Measurements from ENCODE around the gene GPR137C. TPM values are rescaled to one million over a fixed set of nuclear protein-coding genes. Genes with fewer than 3 reads are reported as not detected.

Gene GPR137C
- total and polyA plus RNA-seq, 2 of the 8 experiments (the other 6 are each of a cell fraction or from before 2014, with no cell fraction given): 2.7 to 4.3 TPM

- no peak for TF ChIP-seq RBBP5 (IDR thresholded peaks at IDR 0.05; ENCODE audit: borderline replicate concordance, low read depth, low read length)
- no peak for TF ChIP-seq CHD1 (IDR thresholded peaks at IDR 0.05; ENCODE audit: low read depth, low read length)
- no peak for TF ChIP-seq RNF2 (IDR thresholded peaks at IDR 0.05; ENCODE audit: borderline replicate concordance, low read depth, low read length, missing control alignments, poor library complexity, severe bottlenecking)
Observed at GRCh38 chr14:52596861-52597260, 44.2 kb downstream of the GPR137C start (continued).
